Measurements from ENCODE around the gene CCDC159.
"Not testable (repeated sequence)": the region's sequence is repeated elsewhere in the genome, so short reads cannot be mapped to it uniquely, and the experiment has no call there.

Gene CCDC159, protein sequence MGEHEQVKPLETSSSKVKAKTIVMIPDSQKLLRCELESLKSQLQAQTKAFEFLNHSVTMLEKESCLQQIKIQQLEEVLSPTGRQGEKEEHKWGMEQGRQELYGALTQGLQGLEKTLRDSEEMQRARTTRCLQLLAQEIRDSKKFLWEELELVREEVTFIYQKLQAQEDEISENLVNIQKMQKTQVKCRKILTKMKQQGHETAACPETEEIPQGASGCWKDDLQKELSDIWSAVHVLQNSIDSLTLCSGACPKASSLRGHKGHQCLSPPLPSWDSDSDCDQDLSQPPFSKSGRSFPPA

DNA sequence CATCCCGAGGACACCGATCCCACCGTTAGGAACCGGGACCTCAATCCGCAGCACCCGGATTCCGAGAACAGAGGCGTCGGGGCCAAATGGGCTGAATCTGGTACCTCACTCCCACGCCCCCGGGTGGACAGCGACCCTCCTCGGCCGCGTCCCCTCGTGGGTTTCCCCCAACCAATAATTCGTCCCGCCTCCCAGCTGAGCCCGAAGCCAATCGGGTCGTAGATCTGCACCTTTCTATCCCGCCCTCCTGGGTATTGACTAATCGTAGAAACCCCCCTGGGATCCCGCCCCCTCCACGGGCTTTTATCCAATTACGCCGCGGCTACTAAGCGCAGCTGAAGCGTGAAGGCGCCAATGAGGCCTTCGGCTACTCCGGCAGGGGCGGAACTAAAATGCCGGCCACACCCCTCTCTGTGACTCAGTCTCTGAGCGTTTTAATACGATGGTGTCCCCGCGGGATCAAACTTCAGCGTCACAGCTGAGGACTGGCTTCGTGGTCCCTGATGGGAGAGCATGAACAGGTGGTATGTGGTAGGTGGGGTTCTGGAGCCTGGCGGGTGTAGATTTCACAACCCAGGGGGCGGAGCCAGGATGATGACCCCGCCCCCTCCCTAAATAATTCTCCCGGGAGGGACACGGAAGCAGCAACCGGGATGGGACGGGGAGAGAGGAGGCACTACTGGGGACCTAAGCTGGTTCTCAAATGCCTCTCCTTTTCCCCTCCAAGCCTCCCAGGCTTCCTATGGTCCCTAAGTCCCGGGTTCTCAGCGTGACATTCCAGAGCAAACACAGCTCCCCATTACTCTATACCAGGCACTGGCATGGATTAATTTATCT, at the start of gene CCDC159, which contains the start of gene TMEM205:
Gene CCDC159 (plus strand): TSS at position 416 of the 837 bp plus-strand sequence. CDS start 88 bp downstream, at position 504.
Gene TMEM205 (minus strand): TSS at position 165 of the 837 bp plus-strand sequence. CDS start 649 bp downstream, outside the sequence.
- peak; percentile 98 for DNase-seq (ENCODE audit: low read depth)

DNA sequence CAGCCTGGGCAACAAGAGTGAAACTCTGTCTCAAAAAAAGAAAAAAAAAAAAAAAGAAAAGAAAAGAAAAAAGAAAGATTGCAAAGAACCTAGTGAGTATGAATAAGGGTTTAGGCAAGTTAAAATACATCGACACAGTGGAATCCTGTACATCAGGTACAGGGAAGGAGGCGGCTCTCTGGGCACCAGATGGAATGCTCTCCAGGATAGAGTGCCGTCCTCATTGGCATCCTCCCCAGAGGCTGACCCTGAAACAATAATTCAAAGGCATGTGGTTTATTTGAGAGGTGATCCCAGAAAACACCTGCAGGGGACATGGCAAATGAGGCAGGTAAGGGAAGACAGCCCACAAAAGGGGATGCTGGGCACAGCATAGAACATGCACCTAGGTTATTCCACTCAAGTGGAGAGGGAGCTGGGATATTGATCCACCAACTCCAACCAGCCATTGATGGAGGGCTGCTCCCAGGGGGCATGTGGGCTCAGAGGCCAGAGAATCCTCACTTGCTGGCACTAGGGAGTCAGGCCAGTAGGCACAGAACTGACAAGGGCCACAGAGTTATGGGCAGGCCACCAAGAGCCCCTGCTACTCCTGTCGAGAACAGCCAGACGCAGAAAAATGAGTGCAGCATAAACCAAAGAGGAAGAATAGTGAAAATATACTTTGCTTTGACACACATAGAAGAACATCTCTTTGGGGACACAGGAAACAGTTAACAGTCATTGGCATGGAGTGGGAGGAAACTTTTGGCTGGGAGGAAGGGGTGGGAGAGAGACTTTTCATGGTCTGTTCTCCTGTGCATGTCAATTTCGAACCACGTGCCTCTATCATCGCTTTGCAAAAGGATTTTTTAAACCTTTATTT, 46.1 kb upstream of the CCDC159 start:
- no peak for DNase-seq (ENCODE audit: low read depth)

DNA sequence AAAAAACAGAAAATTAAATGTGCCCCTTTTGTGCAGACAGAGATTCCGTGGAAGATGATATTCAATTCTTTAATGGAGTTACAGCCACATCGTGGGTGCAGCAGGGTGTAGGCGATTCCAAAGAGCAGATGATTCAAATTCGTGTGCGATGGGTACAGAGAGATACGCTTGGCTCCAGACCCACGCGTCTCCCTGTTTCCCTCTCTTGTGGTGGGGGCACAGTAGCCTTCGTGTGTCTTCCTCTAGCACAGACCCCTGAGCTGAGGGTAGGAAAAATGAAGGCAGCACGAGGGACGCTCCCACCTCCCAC, 45.6 kb upstream of the CCDC159 start:
- DNase-seq (ENCODE audit: low read depth): no peak

DNA sequence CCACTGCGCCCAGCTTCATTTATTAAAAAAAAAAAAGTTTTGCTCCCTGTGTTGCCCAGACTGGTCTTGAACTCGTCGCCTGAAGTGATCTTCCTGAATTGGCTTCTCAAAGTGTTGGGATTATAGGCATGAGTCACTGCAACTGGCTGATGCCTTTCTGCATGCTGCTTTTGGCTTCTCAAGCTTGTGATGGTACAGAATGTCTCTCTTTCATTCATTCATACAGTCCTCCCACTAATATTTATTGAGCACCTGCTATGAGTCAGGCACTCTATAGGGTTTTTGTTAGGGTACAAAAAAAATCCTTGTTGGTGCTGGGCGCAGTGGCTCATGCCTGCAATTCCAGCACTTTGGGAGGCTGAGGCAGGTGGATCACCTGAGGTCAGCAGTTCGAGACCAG, 41.4 kb upstream of the CCDC159 start:
- no peak for DNase-seq (ENCODE audit: low read depth)

DNA sequence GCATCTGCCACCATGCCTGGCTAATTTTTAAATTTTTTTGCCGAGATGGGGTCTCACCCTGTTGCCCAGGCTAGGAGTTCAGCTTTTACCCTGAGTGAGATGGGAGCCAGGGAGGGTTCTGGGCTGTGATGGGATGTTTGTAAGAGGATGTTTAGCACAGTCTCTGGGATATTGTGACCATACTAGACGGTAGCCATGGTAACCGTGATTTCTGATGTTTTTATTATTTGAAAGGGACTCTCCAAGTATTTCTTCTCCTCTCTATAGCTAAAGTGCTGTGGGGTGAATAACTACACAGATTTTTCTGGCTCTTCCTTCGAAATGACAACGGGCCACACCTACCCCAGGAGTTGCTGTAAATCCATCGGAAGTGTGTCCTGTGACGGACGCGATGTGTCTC, 40.0 kb upstream of the CCDC159 start:
- DNase-seq (ENCODE audit: low read depth): no peak

DNA sequence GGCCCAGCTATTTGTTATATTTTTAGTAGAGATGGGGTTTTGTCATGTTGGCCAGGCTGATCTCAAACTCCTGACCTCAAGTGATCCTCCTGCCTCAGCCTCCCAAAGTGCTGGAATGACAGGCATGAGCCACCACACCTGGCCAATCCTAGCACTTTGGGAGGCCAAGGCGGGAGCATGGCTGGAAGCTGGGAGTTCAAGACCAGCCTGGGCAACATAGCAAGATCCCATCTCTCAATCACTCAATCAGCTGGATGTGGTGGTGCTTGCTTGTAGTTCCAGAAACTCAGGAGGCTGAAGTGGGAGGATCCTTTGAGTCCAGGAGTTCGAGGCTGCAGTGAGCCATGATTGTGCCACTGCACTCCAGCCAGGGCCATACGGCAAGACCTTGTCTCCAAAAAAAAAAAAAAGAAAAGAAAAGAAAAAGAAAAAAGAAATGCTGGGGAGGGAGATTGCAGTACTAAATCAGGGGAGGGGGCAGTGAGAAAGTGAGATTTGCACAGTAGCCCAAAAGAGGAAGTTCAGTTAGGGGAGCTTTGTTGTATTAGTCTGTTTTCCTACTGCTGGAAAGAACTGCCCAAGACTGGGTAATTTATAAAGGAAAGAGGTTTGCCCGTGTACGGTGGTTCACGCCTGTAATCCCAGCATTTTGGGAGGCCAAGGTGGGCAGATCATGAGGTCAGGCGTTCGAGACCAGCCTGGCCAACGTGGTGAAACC, 25.9 kb upstream of the CCDC159 start:
- DNase-seq (ENCODE audit: low read depth): not testable (repeated sequence)

DNA sequence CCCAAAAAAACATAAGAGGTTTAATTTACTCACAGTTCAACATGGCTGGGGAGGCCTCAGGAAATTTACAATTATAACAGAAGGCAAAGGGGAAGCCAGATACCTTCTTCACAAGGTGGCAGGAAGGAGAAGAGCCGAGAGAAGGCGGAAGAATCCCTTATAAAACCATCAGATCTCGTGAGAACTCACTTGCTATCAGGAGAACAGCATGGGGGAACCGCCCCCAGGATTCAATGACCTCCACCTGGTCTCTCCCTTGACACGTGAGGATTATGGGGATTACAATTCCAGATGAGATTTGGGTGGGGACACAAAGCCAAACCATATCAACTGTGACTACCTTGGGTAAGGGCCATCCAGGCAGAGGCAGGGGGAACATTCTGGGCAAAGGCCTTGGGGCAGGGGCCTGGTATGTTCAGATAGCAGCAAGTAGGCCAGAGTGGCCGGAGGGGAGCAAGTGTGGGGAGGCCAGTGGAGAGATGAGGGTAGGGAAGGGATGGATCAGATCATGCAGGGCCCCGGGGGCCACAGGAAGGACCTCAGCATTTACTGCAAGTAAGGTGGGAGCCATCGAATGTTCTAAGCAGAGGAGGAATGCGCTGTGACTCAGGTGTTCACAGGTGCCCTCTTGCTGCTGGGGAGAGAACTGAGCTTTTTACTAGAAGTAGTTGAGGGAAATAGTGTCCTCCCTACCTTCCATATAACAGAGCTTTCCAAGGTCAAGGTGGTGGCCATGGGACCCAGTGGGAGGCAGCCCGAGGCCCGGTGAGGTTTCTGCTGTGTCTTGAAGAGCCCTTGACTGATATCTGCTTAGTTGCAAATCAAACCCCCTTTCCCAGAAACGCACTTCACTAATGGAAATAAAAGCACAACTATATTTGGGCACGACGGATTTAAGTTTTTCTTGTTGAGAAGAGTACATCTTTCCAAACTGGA, 24.9 kb upstream of the CCDC159 start:
- no peak for DNase-seq (ENCODE audit: low read depth)

DNA sequence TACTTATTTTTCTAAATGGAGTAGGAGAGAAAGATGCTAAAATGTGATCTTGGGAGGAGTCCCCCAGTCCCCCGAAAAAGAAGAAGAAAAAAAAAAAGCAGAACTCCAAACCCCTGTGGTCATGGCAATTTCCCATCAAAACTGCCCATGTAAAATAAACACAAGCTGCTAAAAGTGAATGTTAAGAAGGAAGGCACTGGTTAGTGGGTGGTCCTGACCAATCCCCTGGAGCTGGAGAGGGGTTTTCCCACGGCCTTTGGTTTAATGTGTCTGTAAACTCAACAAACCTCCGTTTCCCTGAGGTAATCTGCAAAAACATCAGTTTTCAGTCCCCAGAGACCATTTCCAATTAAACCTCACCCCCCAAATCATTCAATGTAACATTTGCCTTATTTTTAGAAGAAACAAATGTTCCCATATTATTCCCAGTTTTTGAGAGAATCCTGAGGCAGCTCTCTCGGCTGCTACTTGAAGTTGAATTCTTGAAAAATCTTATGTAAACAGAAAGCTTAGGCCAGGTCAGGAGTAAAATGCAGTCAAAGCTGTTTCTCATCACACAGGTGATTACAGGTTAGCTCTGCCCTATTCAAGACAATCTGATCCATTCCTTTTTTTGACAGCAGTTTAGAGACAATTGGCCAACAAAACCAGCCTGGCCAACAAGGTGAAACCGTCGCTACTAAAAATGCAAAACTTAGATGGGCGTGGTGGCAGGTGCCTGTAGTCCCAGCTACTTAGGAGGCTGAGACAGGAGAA, 23.9 kb upstream of the CCDC159 start:
- DNase-seq (ENCODE audit: low read depth): no peak

DNA sequence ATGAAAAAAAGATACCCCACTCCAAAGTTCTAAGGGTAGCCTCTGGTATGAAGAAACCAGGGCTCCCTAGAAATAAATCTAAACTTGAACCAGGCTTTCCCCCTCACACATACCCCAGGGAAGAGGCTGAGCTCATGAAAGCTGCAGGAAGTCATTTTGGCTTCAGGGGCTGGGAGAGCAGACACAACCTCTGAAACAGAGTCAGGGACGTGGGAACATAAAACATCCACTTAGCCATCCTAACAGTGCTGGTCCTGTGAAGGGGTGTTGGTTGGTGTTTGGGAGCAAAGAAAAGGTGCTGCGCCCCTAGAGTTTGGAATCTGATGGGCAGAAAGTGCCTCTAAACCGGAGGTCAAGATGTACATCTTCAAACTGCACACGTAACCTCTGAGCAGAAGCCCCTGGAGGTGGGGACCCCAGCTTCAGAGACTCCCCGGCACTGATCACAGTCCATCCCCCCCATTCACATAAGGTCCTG, 22.7 kb upstream of the CCDC159 start:
- no peak for DNase-seq (ENCODE audit: low read depth)

DNA sequence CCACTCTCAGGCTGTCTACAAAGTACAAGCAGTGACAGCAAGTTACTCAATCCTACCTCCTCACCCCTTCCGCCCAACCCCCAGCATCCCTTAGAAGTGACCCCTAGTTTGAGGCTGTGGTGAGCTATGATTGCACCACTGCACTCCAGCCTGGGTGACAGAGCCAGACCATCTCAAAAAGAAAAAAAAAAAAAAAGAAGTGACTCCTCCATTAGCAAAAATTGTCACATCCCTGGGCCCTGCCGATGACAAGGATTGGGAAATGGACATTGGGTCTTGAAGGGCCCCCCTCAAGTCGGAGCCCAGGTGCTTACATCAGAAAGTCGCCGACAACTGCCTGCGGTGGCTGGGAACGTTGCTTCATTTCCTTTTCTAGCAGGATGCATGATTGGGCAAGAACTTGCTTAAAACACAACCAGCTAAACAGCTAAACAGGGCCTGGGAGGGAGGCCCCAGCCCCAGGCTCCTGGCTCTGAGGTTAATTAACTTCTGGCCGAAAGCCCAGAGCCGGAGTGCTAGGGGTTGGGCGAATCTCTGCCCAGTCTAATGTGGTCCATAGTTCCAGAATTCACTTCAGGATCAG, 22.1 kb upstream of the CCDC159 start:
- no peak for DNase-seq (ENCODE audit: low read depth)

DNA sequence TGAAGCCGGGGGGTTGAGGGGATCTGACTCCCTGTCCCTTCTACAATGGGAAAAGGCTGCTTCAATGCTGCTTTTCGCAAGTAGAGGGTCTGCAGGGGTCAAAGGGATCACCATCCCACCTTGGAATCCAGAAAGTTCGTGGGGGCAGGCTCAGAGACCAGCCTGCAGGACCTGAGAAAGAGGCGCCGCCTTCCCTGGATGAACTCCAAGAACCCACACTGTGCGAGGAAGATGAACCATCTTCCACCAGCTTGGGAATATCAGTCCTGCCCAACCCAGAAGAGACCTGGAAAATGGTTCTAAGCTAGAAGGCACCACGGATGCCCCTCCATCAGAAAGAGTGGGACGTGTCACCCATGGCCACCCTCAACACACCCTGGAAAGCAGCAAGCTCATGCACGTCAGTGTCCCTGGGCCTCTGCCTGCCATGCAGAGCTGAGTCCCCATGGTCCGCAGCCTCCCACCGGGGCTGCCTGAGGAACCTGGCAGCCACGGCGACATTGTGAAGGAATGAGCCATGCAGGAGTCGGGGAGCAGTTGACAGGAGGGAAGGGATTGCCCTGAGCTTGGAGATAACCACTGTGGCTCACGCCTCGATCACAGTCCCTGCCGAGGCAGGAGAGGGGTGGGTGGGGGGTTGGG, 21.4 kb upstream of the CCDC159 start:
- DNase-seq (ENCODE audit: low read depth): no peak

DNA sequence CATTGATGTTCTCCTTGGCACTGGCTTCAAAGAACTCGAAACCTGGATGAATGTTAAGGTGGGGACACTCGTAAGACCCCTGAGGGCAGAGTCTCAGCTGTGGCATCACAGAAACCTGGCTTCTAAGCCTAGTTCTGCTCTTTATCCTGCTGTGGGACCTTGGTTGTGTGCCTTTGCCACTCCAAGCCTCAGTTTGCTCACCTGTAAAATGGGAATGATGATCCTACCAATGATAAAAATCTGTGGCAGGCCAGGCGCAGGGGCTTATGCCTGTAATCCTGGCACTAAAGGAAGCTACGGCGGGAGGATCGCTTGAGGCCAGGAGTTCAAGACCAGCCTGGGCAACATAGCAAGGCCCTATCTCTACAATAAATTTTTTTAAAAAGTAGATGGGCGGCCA, 20.8 kb upstream of the CCDC159 start:
- DNase-seq (ENCODE audit: low read depth): no peak

DNA sequence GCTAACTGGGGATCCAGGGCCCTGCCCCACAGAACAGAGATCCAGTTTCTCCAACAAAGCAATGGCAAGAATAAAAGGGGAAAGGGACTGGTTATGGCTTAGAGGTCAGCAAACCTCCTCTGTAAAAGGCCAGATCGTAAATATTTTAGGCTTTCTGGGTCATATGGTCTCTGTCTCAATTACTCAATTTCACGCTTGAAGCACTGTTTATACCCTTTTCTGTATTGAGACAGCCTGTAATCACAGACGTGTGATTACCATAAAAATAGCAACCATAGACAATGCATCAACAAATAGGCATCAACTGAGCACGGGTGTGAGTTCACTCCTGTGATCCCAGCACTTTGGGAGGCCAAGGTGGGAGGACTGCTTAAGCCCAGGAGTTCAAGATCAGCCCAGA, 16.2 kb upstream of the CCDC159 start:
- DNase-seq (ENCODE audit: low read depth): no peak

DNA sequence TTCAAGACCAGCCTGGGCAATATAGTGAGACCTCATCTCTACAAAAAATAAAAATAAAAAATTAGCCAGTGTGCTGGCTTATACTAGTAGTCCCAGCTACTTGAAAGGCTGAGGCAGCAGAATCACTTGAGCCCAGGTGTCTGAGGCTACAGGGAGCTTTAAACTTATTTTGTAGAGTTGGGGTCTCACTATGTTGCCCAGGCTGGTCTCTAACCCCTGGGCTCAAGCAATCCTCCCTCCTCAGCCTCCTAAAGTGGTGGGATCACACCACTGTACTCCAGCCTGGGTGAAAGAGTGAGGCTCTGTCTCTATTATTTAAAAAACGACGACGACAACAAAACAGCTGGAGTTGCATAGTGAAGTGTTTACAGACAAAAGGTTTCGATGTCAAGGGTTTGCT, 14.8 kb upstream of the CCDC159 start:
- DNase-seq (ENCODE audit: low read depth): no peak

DNA sequence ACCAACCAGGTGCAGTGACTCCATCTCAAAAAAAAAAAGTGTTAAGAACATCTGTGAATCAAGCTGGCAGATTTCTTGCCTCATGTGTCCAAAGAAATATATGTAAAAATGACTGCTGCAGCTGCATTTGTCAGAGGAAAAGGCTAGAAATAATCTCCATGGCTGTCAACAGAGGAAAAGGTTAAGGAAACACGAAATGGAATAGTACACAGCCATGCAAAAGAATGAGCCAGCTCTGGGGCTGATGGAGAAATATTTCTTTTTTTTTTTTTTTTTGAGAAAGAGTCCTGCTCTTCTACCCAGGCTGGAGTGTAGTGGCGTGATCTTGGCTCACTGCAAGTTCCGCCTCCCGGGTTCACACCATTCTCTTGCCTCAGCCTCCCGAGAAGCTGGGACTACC, 13.5 kb upstream of the CCDC159 start:
- DNase-seq (ENCODE audit: low read depth): no peak

DNA sequence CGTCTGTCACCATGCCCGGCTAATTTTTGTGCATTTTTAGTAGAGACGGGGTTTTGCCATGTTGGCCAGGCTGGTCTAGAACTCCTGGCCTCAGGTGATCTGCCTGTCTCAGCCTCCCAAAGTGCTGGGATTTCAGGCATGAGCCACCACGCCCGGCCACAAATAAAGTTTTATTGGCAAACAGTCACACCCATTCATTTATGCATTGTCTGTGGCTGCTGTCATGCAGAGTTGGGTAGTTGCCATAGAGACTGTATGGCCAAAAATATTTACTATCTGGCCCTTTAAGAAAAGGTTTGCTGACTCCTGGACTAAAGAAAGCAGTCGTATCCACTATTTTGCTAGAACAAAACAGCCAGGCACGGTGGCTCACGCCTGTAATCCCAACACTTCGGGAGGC, 12.5 kb upstream of the CCDC159 start:
- not testable (repeated sequence) for DNase-seq (ENCODE audit: low read depth)

DNA sequence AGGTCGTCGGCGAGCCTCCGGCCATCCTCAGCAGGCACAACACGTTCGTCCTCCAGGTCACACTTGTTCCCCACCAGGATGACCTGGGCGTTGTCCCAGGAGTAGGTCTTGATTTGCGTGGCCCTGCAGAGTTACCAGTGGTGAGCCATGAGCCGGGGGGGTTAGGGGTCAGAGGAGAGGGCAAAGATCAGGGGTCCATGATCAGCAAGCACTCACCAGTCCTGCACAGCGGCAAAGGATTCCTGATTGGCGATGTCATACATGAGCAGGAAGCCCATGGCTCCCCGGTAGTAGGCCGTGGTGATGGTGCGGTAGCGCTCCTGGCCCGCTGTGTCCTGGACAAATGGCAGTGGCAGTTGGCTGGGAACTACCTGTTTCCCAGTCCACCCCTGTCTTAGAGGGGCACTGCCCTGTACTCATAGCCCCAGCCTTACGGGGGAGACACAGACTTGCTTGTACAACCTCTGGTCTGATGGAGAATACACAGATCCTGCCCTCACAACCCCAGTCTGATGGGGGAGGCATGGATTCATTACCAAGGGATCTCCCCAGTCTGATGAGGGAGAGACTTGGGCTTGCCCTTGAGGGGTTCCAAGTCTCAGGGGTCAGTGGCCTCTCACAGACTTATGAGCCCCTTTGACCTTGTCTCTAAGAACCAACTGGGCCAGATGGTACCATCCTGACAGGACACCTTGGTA, 10.7 kb upstream of the CCDC159 start:
- DNase-seq (ENCODE audit: low read depth): no peak

DNA sequence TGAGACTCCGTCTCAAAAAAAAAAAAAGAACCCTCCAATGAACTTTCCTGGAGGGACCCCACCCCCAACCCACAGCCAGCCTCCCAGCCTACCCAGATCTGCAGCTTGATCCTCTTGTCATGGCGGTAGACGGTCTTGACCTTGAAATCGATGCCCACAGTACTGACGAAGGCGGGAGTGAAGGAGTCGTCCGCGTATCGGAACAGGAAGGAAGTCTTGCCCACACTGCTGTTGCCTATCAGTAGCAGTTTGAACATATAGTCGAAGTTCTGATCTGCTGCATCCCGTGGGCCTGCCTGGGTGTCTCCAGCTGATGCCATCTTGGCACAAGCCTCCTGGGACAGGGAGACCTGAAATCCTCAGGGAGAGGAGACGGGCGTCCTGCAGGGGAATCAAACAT, 9.2 kb upstream of the CCDC159 start:
- DNase-seq (ENCODE audit: low read depth): no peak

Measured in stimulated activated CD8-positive, alpha-beta memory T cell treated with anti-CD3 and anti-CD28 coated beads, Interleukin-12 subunit alpha, Interleukin-12 subunit beta, amount 100 ng/mL, for 1 hour (primary cell).